ENCODE measurements around the gene PLA2G3. TPM values are rescaled to one million over a fixed set of nuclear protein-coding genes. Genes with fewer than 3 reads are reported as not detected.

PLA2G3 gene
- total RNA-seq, 2 experiments from 2014 or later: not detected

GRCh38 chr22:31125521-31126117 is 14.7 kb downstream of the PLA2G3 start:
- no peak for TF ChIP-seq CTCF (IDR thresholded peaks at IDR 0.05)
- peaks cover 2 to 7% of the 10 kb centered on the region in 2 experiments for H3K27me3 ChIP-seq (ENCODE audit: control insufficient read depth in 1 of 2, insufficient read depth in 2 of 2, low read length in 2 of 2)
- H3K36me3 ChIP-seq (ENCODE audit: insufficient read depth, low read length): no peaks in the 10 kb centered on the region
- no peaks in the 10 kb centered on the region for H3K9me3 Mint-ChIP-seq
- POLR2A ChIA-PET: no interaction called here
- H3K27ac ChIP-seq (ENCODE audit: low read depth in 1 of 2, low read length in 2 of 2): no peak overlapping the region
- DNase-seq (no peak), ATAC-seq (ENCODE audit: poor library complexity) (no peak)
- H3K27me3 Mint-ChIP-seq: peaks cover 3% of the 10 kb centered on the region
- H3K4me3 Mint-ChIP-seq: no peak overlapping the region
- no peaks in the 10 kb centered on the region for H3K4me1 ChIP-seq (ENCODE audit: insufficient read depth, low read length)
- no peaks in the 10 kb centered on the region for H3K4me1 Mint-ChIP-seq (ENCODE audit: low read depth)
- no peaks in the 10 kb centered on the region for H3K36me3 Mint-ChIP-seq (ENCODE audit: low read depth)
- no peak overlapping the region for H3K27ac Mint-ChIP-seq
- CTCF ChIA-PET: no interaction called here
- H3K4me3 ChIP-seq (ENCODE audit: low read length): no peak overlapping the region
- intact Hi-C loops (cut with DNase I, micrococcal nuclease): no loop called here
- no peaks in the 10 kb centered on the region for H3K9me3 ChIP-seq (ENCODE audit: control insufficient read depth in 1 of 2, insufficient read depth in 1 of 2, low read length in 2 of 2)

GRCh38 chr22:31124811-31125465 is 15.4 kb downstream of the PLA2G3 start:
- H3K4me3 Mint-ChIP-seq: no peak overlapping the region
- H3K36me3 Mint-ChIP-seq (ENCODE audit: low read depth): no peaks in the 10 kb centered on the region
- peaks cover 2 to 7% of the 10 kb centered on the region in 2 experiments for H3K27me3 ChIP-seq (ENCODE audit: control insufficient read depth in 1 of 2, insufficient read depth in 2 of 2, low read length in 2 of 2)
- no peak for ATAC-seq (ENCODE audit: poor library complexity)
- no peaks in the 10 kb centered on the region for H3K4me1 ChIP-seq (ENCODE audit: insufficient read depth, low read length)
- DNase-seq: no peak
- H3K9me3 ChIP-seq (ENCODE audit: control insufficient read depth in 1 of 2, insufficient read depth in 1 of 2, low read length in 2 of 2): no peaks in the 10 kb centered on the region
- peaks cover 3% of the 10 kb centered on the region for H3K27me3 Mint-ChIP-seq
- ChIA-PET CTCF (no interaction called here), POLR2A (no interaction called here)
- no peaks in the 10 kb centered on the region for H3K9me3 Mint-ChIP-seq
- H3K4me3 ChIP-seq (ENCODE audit: low read length): no peak overlapping the region
- no peaks in the 10 kb centered on the region for H3K36me3 ChIP-seq (ENCODE audit: insufficient read depth, low read length)
- no peak overlapping the region for H3K27ac Mint-ChIP-seq
- H3K4me1 Mint-ChIP-seq (ENCODE audit: low read depth): no peaks in the 10 kb centered on the region
- TF ChIP-seq CTCF (IDR thresholded peaks at IDR 0.05): no peak
- H3K27ac ChIP-seq (ENCODE audit: low read depth in 1 of 2, low read length in 2 of 2): no peak overlapping the region
- intact Hi-C loops (cut with DNase I, micrococcal nuclease): no loop called here

- Histone ChIP-seq H3K4me3 (ENCODE audit: low read length) (no peak overlapping the region), H3K36me3 (ENCODE audit: insufficient read depth, low read length) (no peaks in the 10 kb centered on the region), H3K27me3 (ENCODE audit: control insufficient read depth in 1 of 2, insufficient read depth in 2 of 2, low read length in 2 of 2) (peaks cover 2 to 7% of the 10 kb centered on the region in 2 experiments), H3K4me1 (ENCODE audit: insufficient read depth, low read length) (no peaks in the 10 kb centered on the region), H3K27ac (ENCODE audit: low read depth in 1 of 2, low read length in 2 of 2) (no peak overlapping the region), H3K9me3 (ENCODE audit: control insufficient read depth in 1 of 2, insufficient read depth in 1 of 2, low read length in 2 of 2) (no peaks in the 10 kb centered on the region)
- H3K27me3 Mint-ChIP-seq: peaks cover 3% of the 10 kb centered on the region
- intact Hi-C loops (cut with DNase I, micrococcal nuclease): no loop called here
- DNase-seq: no peak
- CTCF ChIA-PET: no interaction called here
- no peak overlapping the region for H3K4me3 Mint-ChIP-seq
- POLR2A ChIA-PET: no interaction called here
- no peak for TF ChIP-seq CTCF (IDR thresholded peaks at IDR 0.05)
- no peaks in the 10 kb centered on the region for H3K9me3 Mint-ChIP-seq
- H3K4me1 Mint-ChIP-seq (ENCODE audit: low read depth): no peaks in the 10 kb centered on the region
- ATAC-seq (ENCODE audit: poor library complexity): no peak
- H3K36me3 Mint-ChIP-seq (ENCODE audit: low read depth): no peaks in the 10 kb centered on the region
- no peak overlapping the region for H3K27ac Mint-ChIP-seq
Observed at GRCh38 chr22:31124290-31124689, 16.0 kb downstream of the PLA2G3 start.
